LNCaP clone FGC (cell line): Measurements from ENCODE around the gene PCGF3.
A peak's percentile ranks its signal among the peaks of the same experiment; 100 is the strongest.

Experiments used
- DNase-seq: peaks from one replicate; pipeline ENCODE4 v3.0.0-alpha.2; 2011; ENCODE audit warnings: low read depth
- H3K4me3 ChIP-seq: 2 replicates; pipeline ENCODE4 v1.5.1; 2011; ENCODE audit warnings: mild to moderate bottlenecking, low read depth, low read length, control low read depth
- TF ChIP-seq, protein P1 (sequence below): IDR thresholded peaks from 2 replicates; pipeline ENCODE4 v1.5.1; 2012; ENCODE audit warnings: mild to moderate bottlenecking; ENCODE audit not compliant: control insufficient read depth, insufficient read depth; ENCODE audit errors: extremely low read depth

The PCGF3 gene

DNA sequence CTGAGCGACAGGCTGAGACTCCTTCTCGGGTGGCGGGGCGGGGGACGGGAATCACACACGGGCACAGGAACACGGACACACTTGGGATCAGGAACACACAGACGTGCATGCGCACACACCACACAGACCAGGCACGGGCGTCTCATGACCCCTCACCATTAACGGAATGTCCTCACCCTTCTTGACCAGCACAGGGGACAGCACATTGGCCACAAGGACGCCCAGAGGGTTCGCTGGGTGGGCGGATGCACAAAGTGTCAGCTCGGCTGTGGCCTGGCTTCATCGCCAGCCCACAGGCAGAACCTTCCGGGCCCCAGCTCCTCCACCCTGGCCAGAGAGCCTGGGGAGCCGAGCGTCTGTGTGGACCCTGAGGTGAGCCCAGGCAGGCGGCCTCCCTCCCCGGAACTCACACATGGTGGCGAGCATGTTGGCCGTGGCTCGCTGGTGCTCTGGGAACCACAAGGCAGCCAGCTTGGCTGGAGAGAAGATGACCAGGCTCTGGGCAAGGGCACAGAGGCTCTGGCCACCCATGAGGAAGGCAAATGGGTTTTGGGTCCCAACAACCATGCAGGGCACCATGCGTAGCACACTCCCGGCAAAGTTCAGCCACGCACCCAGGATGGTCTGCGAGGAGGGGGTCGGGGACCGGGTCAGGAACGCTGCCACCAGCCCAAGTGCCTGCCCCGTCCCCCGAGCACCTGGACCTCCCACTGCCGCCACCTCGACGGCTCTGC lies 19.8 kb upstream of the PCGF3 start:
- TF ChIP-seq, protein P1, sequence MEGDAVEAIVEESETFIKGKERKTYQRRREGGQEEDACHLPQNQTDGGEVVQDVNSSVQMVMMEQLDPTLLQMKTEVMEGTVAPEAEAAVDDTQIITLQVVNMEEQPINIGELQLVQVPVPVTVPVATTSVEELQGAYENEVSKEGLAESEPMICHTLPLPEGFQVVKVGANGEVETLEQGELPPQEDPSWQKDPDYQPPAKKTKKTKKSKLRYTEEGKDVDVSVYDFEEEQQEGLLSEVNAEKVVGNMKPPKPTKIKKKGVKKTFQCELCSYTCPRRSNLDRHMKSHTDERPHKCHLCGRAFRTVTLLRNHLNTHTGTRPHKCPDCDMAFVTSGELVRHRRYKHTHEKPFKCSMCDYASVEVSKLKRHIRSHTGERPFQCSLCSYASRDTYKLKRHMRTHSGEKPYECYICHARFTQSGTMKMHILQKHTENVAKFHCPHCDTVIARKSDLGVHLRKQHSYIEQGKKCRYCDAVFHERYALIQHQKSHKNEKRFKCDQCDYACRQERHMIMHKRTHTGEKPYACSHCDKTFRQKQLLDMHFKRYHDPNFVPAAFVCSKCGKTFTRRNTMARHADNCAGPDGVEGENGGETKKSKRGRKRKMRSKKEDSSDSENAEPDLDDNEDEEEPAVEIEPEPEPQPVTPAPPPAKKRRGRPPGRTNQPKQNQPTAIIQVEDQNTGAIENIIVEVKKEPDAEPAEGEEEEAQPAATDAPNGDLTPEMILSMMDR, result no peak
- DNase-seq, result no peak
- no peak overlapping the region for H3K4me3 ChIP-seq

DNA sequence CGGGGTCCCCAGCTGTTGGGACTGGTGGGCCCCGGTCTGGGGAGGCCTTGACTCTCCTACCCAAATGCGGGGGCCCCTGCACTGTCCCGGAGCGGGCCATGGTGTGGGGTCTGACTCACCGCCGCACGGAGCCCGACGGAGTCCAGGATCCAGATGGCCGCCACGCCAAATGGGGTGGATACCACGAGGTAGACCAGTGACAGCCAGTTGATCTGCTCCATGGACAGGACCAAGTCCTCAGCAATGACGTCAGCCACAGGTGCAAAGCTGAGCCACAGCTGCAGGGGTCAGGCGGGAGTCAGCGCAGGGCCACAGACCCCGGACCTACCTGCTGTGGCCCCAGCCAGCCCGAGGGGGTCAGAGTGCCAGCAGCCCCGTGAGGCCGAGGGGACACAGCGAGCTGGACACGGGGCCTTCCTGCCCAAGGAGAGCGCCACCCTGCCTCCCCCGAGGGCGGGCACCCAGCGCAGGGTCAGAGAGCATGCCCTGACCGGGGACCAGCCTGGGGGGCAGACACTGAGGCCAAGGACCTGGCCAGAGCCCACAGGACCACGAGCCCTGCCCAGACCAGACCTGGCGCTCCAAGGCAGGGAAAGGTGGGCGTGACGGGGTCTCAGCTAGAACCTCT lies 19.1 kb upstream of the PCGF3 start:
- DNase-seq, result no peak
- H3K4me3 ChIP-seq, result no peak overlapping the region
- TF ChIP-seq, protein P1, result no peak

DNA sequence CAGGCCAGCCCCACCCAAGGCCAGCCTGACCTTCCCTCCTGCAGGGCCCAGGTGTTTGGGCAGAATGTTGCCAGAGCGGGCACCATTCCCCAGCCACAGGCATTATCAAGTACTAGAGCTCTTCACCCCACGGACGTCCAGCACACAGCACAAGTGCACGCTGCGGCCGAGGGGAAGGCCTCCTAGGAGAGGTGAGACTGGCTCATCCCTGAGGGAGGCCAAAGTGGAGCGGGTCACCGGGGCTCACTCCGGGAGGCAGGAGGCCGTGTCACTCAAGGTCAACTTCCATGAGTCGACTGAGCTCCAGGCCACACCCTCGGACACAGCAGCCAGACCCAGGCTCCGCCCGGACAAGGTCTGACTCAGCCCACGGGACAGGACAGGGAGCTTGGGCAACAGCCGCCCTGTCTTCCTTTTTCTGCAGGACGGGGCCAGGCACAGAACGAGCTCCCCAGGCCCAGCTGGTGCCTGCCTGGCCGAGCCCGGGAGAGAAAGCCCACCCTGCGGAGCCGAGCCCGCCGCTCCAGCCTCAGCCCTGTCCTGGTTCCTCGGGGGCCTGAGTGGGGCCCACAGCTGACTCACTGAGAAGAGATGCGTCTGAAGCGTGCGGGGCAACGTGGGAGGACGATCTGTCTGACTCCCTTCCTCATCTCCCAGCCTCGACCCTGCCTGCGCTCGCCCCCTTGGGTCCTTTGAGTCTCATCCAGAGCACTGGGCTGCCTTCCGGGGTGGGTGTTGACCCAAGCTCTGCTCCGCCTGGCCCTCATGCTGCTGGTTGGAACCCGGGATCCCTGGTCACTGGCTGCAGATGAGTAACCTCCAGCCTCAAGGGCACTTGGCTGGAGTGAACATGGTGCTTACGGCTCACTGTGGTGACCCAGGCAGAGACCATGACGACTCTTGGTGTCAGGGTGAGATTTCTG lies 18.3 kb upstream of the PCGF3 start:
- peak; percentile 90 for DNase-seq
- H3K4me3 ChIP-seq, result peak overlapping the region; percentile 51
- TF ChIP-seq, protein P1, result no peak

DNA sequence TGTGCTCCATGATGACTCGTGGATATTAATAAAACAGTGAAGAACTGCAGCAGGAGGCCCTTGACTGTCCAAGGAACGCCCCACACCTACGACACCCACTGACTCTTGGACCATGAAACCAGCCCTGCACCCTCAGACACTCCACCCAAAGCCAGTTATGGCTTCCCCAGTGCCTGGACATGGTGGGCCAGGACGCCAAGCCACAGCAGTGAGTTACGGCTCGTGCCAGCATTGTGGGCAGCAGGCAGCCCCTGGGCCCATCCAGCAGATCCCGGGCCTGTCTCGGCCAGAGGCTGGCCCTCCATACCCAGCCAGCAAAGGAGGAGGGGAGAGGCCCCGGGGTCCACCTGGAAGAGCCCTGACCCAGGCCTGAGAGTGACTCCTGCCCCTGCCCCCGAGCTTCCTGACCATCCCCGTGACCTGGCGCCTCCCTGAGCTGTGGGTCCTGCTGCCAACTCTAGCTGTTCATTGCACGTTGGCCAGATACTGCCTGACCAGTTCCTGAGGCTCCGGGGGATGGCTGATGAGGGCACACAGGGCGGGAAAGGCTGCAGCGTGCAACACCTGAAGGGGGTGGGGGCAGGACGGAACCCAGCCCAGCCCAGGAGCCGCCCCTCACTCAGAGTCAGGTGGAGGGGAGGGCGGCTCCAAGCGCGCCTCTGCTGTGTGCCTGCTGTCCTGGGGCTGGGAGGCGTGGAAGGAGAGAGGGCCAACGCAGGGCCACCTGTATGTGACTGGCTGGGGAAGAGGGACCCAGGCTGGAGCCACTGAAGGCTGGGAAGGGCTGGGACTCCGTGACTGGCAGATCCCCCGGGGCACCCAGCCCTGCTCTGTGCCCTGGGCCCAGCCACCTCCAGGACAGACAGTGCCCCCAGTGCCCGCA lies 17.4 kb upstream of the PCGF3 start:
- TF ChIP-seq, protein P1, result no peak
- peak overlapping the region; percentile 51 for H3K4me3 ChIP-seq
- peak; percentile 45 for DNase-seq

DNA sequence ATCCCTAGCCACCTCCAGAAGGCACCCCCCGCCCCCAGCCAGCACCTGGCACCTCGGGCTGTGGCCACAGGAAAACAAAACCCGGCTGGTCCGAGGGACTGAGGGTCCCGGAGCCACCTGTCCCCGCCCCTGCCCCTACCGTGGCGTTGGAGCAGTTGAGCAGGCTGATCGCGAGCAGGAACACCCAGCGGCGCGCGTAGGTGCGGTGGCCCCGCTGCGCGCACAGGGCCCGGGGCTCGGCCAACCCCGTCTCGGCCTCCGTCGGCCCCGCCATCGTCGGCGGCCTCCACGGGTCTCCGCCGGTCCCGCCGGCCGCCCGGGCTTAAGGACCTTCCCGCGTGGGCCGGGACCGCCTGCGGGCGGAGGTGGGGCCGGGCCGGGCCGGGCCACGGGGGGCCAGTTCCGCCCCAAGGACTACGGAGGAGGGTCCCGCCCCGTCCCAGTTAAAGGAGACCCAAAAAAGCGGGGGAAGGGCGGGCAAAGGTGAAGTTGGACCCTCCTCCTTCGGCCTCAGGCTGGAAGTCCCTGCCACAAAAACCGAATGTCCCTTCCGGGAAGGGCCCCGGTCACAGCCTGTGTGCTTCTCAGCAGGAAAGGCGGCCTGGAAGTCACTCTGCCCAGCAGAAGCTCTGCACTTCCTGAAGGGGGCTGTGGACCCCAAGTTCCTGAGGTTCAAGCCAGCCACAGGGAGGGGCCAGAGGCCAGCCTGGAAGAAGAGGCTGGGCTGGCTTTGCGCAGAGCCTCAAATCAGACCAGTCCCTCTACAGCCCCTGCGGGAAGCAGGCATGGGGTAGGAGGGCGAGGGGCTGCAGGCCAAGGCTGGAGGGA lies 16.6 kb upstream of the PCGF3 start, which contains the start of gene SLC49A3:
SLC49A3 (minus strand) TSS at position 298 of the 828 bp plus-strand sequence; CDS start at position 274, 24 bp downstream.
- TF ChIP-seq, protein P1, result no peak
- peak within 1 kb of the TSS; percentile 51 for H3K4me3 ChIP-seq
- no peak for DNase-seq
